Stimulated activated memory B cell treated with anti-CD40 and anti-IgM and Interleukin-4, amounts not matched to agents 10 μg/mL and 1 μg/mL and 100 μg/mL, for 72 hours (primary cell): ENCODE results near the gene CCL24.
"Not testable (repeated sequence)": the region's sequence is repeated elsewhere in the genome, so short reads cannot be mapped to it uniquely, and the experiment has no call there.

Experiments
- ATAC-seq: fragments of 150-1000 bp; cut with Tn5 transposase; 2 replicates; pipeline ENCODE4 v1.10.0; 2021
- H3K27ac Mint-ChIP-seq: one replicate; pipeline ENCODE4 v1.8.0; 2022; ENCODE audit warnings: mild to moderate bottlenecking, mixed read lengths
- H3K27me3 Mint-ChIP-seq: one replicate; pipeline ENCODE4 v1.8.0; 2022; ENCODE audit warnings: mixed read lengths
- H3K36me3 Mint-ChIP-seq: one replicate; pipeline ENCODE4 v1.8.0; 2022; ENCODE audit warnings: mixed read lengths
- H3K4me1 Mint-ChIP-seq: one replicate; pipeline ENCODE4 v1.8.0; 2022; ENCODE audit warnings: mixed read lengths
- H3K4me3 Mint-ChIP-seq: one replicate; pipeline ENCODE4 v1.8.0; 2022; ENCODE audit warnings: mild to moderate bottlenecking, moderate library complexity, mixed read lengths
- H3K9me3 Mint-ChIP-seq: one replicate; pipeline ENCODE4 v1.8.0; 2022; ENCODE audit warnings: mixed read lengths

CCL24 gene

DNA sequence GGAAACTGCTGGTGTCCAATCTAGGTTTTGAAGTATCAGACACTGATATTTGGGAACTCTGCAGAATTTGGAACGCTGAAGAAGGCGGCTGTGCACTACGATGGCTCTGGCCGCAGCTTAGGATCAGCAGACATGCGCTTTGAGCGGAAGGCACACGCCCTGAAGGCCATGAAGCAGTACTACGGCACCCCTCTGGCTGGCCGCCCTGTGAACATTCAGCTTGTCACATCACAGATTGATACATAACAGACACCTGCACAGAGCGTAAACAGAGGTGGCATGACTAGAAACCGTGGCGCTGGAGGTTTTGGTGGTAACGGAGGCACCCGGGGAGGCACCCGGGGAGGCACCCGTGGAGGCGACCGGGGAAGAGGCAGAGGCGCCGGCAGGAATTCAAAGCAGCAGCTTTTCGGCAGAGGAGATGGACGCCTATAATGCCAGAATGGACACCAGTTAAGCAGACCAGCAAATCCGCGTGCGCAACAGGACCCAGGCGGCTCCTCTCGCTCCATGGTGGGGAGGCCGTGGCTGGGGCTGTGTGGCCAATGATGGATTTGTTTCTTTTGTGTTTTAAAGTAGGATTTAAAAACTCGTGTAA, 22.2 kb upstream of the CCL24 start:
- Mint-ChIP-seq H3K9me3 (no peaks in the 10 kb centered on the region), H3K27me3 (peaks cover 23% of the 10 kb centered on the region), H3K27ac (no peak overlapping the region), H3K36me3 (no peaks in the 10 kb centered on the region), H3K4me1 (no peaks in the 10 kb centered on the region), H3K4me3 (no peak overlapping the region)
- ATAC-seq: no peak

DNA sequence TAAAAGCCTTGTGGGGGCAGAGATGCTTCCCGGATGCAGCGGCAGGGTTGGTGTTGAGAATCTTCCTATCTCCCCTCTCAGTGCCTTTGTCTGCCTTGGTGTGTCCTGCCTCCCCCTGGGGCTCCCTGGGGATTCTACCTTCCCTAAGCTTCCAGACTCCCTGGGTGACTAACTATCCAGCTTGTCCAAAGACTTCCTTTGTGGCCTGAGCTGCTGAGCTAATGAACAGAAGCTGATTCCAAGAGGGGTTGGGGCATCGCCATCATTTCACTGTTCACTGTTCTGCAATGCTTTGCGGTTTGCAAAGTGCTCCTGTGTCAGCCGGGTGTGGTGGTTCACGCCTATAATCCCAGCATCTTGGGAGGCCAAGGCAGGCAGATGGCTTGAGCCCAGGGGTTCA, 20.1 kb upstream of the CCL24 start:
- not testable (repeated sequence) for H3K4me3 Mint-ChIP-seq, H3K9me3 Mint-ChIP-seq, H3K36me3 Mint-ChIP-seq, H3K27ac Mint-ChIP-seq, ATAC-seq, H3K4me1 Mint-ChIP-seq
- H3K27me3 Mint-ChIP-seq: peaks cover 35% of the 10 kb centered on the region

DNA sequence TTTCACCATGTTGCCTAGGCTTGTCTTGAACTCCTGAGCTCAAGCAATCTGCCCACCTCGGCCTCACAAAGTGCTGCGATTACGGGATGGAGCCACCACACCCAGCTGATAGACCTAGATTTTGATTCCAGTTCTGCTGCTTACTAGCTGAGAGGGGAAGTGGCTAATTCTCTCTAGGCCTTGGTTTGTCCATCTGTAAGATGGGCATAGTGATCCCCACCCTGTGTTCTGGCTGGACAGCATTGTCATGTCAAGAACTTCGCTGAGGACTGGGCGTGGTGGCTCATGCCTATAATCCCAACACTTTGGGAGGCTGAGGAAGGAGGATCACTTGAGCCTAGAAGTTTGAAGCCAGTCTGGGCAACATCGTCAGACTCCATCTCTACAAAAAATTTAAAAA, 17.4 kb upstream of the CCL24 start:
- Mint-ChIP-seq H3K27me3 (peaks cover 47% of the 10 kb centered on the region), H3K4me3 (no peak overlapping the region), H3K9me3 (no peaks in the 10 kb centered on the region), H3K4me1 (peaks cover 6% of the 10 kb centered on the region), H3K27ac (no peak overlapping the region), H3K36me3 (no peaks in the 10 kb centered on the region)
- no peak for ATAC-seq

DNA sequence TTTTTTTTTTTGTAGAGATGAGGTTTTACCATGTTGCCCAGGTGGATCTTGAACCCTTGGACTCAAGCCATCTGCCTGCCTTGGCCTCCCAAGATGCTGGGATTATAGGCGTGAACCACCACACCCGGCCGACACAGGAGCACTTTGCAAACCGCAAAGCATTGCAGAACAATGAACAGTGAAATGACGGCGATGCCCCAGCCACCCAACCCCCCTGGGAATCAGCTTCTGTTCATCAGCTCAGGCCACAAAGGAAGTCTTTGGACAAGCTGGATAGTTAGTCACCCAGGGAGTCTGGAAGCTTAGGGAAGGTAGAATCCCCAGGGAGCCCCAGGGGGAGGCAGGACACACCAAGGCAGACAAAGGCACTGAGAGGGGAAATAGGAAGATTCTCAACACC, 16.1 kb upstream of the CCL24 start:
- H3K36me3 Mint-ChIP-seq, H3K4me3 Mint-ChIP-seq, H3K9me3 Mint-ChIP-seq, ATAC-seq, H3K4me1 Mint-ChIP-seq, H3K27ac Mint-ChIP-seq: not testable (repeated sequence)
- peaks cover 47% of the 10 kb centered on the region for H3K27me3 Mint-ChIP-seq

DNA sequence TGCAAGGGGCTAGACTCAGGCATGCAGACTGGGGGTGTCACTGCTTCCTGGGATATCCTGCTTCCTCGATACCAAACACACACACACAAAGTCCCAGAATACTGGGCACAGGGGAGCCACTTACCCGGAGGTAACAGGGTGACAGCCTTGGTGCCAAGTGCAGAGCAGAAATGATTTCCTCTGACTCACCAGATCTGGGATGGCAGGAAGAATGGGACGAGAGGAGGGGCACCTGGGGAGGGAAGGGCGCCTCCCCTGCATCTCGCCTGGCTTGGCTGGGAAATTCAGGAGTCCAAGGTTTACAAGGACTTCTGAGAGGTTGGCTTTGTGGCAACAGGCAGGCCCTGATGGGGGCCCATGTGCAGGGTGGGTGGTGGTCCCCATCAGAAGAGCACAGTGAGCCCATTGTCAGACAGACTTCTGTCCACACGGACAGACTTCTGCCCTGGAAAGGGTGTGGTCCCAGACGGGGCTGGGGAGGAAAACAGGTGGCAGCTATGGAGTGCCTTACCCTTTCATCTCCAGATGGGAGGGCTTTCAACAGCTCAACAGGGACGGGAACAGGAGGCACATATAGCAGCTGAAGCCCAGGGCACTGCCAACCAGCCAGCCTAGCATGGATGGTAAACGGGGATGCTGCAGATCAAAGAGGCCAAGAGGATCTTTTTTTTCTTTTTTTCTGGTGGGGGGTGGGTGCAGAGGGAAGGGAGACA, 9.7 kb upstream of the CCL24 start:
- ATAC-seq: peak; percentile 39
- Mint-ChIP-seq H3K27ac (no peak overlapping the region), H3K27me3 (peaks cover 30% of the 10 kb centered on the region), H3K4me1 (no peaks in the 10 kb centered on the region), H3K36me3 (no peaks in the 10 kb centered on the region), H3K4me3 (no peak overlapping the region), H3K9me3 (peaks cover 5% of the 10 kb centered on the region)

DNA sequence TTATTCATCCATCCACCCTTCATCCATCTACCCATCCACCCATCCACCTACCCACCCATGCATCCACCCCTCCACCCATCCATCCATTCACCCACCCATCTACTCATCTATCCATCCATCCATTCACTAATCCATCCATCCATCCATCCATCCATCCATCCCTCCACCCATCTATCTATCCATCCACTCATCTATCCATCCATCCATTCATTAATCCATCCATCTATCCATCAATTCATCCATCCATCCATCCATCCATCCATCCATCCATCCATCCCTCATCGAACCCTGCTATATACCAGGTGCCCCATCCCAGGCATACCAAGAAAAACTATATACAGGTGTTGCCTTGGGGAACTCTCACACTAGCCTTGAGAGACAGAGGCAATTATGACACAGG, 7.1 kb upstream of the CCL24 start:
- no peaks in the 10 kb centered on the region for H3K36me3 Mint-ChIP-seq
- H3K4me1 Mint-ChIP-seq: no peaks in the 10 kb centered on the region
- H3K9me3 Mint-ChIP-seq: peaks cover 5% of the 10 kb centered on the region
- no peak for ATAC-seq
- no peak overlapping the region for H3K27ac Mint-ChIP-seq
- peaks cover 27% of the 10 kb centered on the region for H3K27me3 Mint-ChIP-seq
- no peak overlapping the region for H3K4me3 Mint-ChIP-seq

DNA sequence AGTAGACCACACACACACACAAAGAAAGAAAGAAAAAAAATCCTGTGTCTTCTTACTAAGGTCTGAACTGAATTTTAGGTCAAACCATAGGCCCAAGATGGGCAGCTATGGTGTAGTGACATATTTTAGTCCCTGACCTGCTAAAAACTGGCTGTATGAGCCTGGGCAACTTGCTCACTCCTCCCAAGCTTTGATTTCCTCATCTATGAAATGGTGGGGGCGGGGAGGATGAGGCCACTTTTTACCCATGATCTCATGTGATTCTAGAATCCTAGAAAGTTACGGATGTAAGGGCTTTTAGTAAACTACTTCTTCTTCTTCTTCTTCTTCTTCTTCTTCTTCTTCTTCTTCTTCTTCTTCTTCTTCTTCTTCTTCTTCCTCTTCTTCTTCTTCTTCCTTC, 6.1 kb upstream of the CCL24 start:
- no peak for ATAC-seq
- peaks cover 5% of the 10 kb centered on the region for H3K9me3 Mint-ChIP-seq
- H3K27ac Mint-ChIP-seq: no peak overlapping the region
- no peaks in the 10 kb centered on the region for H3K4me1 Mint-ChIP-seq
- no peaks in the 10 kb centered on the region for H3K36me3 Mint-ChIP-seq
- peaks cover 27% of the 10 kb centered on the region for H3K27me3 Mint-ChIP-seq
- H3K4me3 Mint-ChIP-seq: no peak overlapping the region

DNA sequence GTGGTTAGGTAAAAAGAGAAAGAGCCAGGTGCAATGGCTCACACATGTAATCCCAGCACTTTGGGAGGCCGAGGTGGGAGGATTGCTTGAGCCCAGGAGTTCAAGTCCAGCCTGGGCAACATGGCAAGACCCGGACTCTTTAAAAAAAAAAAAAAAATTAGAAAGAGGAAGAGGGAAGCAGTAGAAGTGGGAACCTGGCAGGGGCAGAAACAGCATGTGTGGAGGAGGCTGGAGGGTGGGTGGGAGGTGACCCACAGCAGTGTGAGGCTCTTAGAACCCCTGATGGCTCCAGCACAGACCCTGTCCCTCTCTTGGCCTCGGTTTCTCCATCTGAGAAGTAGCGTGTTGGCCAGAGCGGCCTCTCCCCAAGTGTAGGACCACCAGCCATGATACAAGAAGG, 4.9 kb upstream of the CCL24 start:
- no peaks in the 10 kb centered on the region for H3K4me1 Mint-ChIP-seq
- no peak for ATAC-seq
- no peaks in the 10 kb centered on the region for H3K36me3 Mint-ChIP-seq
- peaks cover 5% of the 10 kb centered on the region for H3K9me3 Mint-ChIP-seq
- H3K27ac Mint-ChIP-seq: no peak overlapping the region
- no peak overlapping the region for H3K4me3 Mint-ChIP-seq
- peaks cover 27% of the 10 kb centered on the region for H3K27me3 Mint-ChIP-seq

DNA sequence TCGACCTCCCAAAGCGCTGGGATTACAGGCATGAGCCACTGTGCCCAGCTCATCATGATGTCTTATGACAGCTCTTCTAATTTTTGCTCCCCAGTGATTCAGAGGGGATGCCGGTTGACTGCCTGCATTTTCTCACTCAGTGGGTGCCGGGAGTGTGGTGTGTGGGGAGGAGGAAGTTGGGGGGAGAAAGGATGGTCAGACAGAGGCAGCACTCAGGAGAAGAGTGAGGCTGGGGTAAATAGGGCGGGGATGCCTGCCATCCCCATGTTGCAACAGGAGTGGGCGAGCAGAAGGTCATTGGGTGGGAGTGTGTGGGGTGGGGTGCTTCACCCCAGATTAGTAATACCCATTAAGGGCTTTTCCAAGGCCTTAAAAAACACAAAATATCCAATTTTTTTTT, 3.5 kb upstream of the CCL24 start:
- Mint-ChIP-seq H3K36me3 (no peaks in the 10 kb centered on the region), H3K27ac (no peak overlapping the region), H3K27me3 (peaks cover 27% of the 10 kb centered on the region), H3K9me3 (peaks cover 5% of the 10 kb centered on the region), H3K4me3 (no peak overlapping the region), H3K4me1 (no peaks in the 10 kb centered on the region)
- ATAC-seq: no peak

DNA sequence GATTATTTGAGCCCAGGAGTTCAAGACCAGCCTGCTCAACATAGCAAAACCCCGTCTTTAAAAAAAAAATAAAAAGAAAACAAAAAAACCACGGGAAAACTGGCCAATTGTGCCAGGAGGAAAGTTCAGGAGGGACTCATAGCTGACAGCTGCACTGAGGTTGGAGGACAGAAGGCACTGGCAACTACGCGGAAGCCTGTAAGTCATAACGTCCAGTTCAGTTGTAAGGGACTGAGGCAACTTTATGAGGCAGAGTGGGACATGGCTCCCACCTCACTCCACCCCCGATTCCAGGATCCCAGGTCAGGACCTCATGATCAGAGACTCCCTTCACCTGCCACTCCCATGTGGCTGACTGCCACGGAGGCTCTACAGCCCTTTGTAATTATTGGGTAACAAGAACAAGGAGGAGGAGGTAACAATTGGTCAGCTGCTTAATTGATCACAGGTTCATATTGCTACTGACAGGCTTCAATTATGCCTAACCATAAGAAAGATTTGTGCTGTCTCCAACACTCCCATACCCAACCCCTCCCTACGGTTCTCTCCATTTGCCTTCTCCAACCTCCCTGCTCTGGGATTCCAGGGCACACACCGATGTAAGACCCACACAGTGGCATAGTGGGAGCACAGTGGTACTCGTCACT, 1.9 kb upstream of the CCL24 start:
- no peak overlapping the region for H3K4me3 Mint-ChIP-seq
- peaks cover 17% of the 10 kb centered on the region for H3K27me3 Mint-ChIP-seq
- H3K27ac Mint-ChIP-seq: no peak overlapping the region
- peaks cover 2% of the 10 kb centered on the region for H3K9me3 Mint-ChIP-seq
- H3K36me3 Mint-ChIP-seq: no peaks in the 10 kb centered on the region
- ATAC-seq: no peak
- no peaks in the 10 kb centered on the region for H3K4me1 Mint-ChIP-seq

DNA sequence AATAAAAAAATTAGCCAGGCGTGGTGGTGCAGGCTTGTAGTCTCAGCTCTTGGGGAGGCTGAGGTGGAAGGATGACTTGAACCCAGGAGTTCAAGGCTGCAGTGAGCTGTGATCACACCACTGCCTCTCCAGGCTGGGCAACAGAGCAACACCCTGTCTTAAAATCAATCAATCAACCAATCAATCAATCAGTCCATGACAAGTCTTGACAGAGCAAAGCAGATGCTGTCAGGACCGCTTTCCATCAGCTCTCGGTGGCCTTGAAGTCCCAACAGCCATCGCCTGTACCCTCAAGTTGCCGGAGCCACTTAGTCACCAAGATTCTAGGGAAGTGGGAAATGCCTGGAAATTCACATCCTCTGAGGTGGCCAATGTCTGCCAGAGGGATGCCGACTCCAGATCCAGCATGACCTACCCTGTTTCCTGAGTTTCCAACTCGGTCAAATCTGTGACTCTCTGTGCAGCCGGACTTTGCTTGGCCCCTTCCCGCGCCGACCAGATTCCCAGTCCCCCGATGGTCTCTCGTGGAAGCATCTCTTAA, 871 bp upstream of the CCL24 start:
- Mint-ChIP-seq H3K9me3 (no peaks in the 10 kb centered on the region), H3K4me1 (no peaks in the 10 kb centered on the region), H3K27ac (no peak overlapping the region), H3K4me3 (no peak overlapping the region), H3K27me3 (peaks cover 9% of the 10 kb centered on the region), H3K36me3 (no peaks in the 10 kb centered on the region)
- no peak for ATAC-seq

DNA sequence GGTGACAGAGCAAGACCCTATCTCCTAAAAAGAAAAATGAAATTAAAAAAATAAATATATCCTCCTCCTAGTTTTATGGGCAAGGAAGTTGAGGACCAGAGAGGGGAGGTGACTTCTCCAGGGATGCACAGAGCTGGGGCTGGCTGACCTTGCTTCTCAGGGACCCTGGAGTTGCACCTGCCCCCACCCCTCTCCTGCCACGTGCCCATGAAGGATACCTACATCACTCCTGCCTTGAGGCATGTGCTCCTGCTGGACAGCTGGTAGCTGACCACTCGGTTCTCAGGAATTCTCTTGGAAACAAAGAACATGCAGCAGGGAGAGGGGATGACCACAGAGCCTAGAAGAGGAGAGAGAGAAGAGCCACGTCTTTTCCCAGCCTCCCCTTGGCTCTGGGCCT, 522 bp downstream of the CCL24 start:
- H3K36me3 Mint-ChIP-seq: no peaks in the 10 kb centered on the region
- H3K27me3 Mint-ChIP-seq: peaks cover 9% of the 10 kb centered on the region
- H3K4me1 Mint-ChIP-seq: no peaks in the 10 kb centered on the region
- no peak for ATAC-seq
- no peak overlapping the region for H3K4me3 Mint-ChIP-seq
- no peaks in the 10 kb centered on the region for H3K9me3 Mint-ChIP-seq
- H3K27ac Mint-ChIP-seq: no peak overlapping the region

DNA sequence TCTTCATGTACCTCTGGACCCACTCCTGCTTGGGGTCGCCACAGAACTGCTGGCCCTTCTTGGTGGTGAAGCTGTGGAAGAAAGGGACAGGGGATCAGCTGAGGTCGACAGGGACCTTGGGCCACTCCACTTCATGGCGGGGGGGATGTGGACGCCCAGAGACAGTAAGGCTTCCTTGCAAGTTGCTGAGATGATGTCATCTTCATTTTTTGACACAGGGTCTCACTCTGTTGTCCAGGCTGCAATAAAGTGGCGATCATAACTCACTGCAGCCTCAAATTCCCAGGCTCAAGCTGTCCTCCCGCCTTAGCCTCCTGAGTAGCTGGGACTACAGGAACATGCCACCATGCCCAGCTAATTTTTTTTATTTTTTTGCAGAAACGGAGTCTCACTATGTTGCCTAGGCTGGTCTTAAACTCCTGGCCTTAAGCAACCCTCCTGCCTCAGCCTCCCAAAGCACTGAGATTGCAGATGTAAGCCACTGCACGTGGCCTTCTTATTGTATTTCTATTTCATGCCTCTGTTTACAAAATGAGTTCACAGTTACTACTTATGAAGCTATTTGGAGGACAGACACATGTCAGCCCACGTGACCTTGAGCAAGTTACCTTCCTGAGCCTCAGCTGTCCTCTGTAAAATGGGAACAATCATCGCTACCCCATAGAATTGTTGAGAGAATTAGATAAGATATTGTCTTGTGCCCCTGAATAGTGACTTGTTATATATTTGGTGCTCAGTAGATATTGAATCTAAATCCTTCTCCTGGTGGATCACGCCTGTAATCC, 1.5 kb downstream of the CCL24 start:
- Mint-ChIP-seq H3K9me3 (no peaks in the 10 kb centered on the region), H3K27ac (no peak overlapping the region), H3K4me1 (no peaks in the 10 kb centered on the region), H3K27me3 (peaks cover 5% of the 10 kb centered on the region), H3K36me3 (no peaks in the 10 kb centered on the region), H3K4me3 (no peak overlapping the region)
- ATAC-seq: no peak

DNA sequence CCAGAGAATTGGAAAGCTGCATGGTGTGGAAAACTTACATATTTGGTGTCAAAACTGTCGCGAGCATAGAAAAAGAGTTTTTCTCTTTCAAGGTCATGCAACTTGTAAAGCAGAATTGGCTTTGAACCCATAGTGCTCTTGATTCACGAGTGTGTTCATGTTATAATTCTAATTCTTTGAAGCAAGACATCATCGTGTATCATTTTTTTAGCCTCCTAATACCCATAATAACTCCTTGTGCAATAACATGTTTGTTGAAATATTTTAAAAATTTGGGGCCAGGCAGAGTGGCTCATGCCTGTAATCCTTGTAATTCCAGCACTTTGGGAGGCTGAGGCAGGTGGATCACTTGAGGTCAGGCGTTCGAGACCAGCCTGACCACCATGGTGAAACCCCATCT, 4.2 kb downstream of the CCL24 start:
- Mint-ChIP-seq H3K4me3 (no peak overlapping the region), H3K27me3 (no peaks in the 10 kb centered on the region), H3K27ac (no peak overlapping the region), H3K4me1 (no peaks in the 10 kb centered on the region), H3K9me3 (peaks cover 6% of the 10 kb centered on the region), H3K36me3 (peaks cover 5% of the 10 kb centered on the region)
- ATAC-seq: no peak

DNA sequence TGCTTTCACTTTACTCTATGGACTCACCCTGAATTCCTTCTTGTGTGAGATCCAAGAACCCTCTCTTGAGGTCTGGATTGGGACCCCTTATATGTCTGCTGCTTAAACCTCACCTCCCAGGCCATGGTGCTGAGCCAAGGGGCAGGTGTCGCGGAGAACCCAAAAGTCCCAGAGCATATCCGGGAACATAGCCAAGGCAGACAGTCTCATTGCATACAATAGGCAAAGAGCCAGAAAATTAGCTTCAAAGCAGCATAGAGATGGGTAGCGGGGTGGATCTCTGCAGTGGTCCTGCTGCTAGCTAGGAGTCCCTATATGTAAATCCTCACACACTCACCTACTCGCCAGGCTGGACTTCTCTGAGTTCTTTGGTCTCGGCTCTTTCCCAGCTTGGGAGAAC, 5.5 kb downstream of the CCL24 start:
- no peak for ATAC-seq
- Mint-ChIP-seq H3K27ac (no peak overlapping the region), H3K4me3 (no peak overlapping the region), H3K27me3 (peaks cover 10% of the 10 kb centered on the region), H3K36me3 (peaks cover 5% of the 10 kb centered on the region), H3K4me1 (no peaks in the 10 kb centered on the region), H3K9me3 (peaks cover 6% of the 10 kb centered on the region)
